Activated CD4-positive, alpha-beta T cell treated with anti-CD3 and anti-CD28 coated beads, Interleukin-2, amount 10 ng/mL, durations not matched to agents 7 days and 5 days (primary cell): ENCODE data around the gene SKA2. TPM values are rescaled to one million over a fixed set of nuclear protein-coding genes. Genes with fewer than 3 reads are reported as not detected.

Experiments
- CTCF ChIA-PET: fragments of 350-600 bp; sonication (Branson Sonifier 250); formaldehyde crosslinking; loops from one replicate; lab custom pipeline; 2021; ENCODE audit warnings: antibody characterized with exemption; lab: Charles Lee
- POLR2A ChIA-PET: fragments of 350-600 bp; sonication (Branson Sonifier 250); formaldehyde crosslinking; loops from one replicate; lab custom pipeline; 2021; ENCODE audit warnings: antibody characterized with exemption; lab: Charles Lee
- DNase-seq: peaks from one replicate; pipeline ENCODE4 v3.0.0-alpha.2; 2020
- H3K27ac Mint-ChIP-seq: one replicate; pipeline ENCODE4 v1.8.0; 2021; ENCODE audit warnings: mild to moderate bottlenecking, moderate library complexity, mixed read lengths
- H3K27me3 Mint-ChIP-seq: one replicate; pipeline ENCODE4 v1.8.0; 2021; ENCODE audit warnings: mixed read lengths
- H3K36me3 Mint-ChIP-seq: one replicate; pipeline ENCODE4 v1.8.0; 2021; ENCODE audit warnings: low read depth, mixed read lengths
- H3K4me1 Mint-ChIP-seq: one replicate; pipeline ENCODE4 v1.8.0; 2021; ENCODE audit warnings: mixed read lengths
- H3K4me3 Mint-ChIP-seq: one replicate; pipeline ENCODE4 v1.8.0; 2021; ENCODE audit warnings: mild to moderate bottlenecking, moderate library complexity, mixed read lengths
- H3K9me3 Mint-ChIP-seq: one replicate; pipeline ENCODE4 v1.8.0; 2021; ENCODE audit warnings: mixed read lengths
- total RNA-seq, 2 experiments: library from RNA; stranded (reverse); gene quantifications; one replicate each; pipeline ENCODE4 v1.2.3, GENCODE V29; 2021

Gene SKA2
- total RNA-seq, 2 experiments from 2014 or later = 111 to 146 TPM

GRCh38 chr17:59174671-59175070 is 19.7 kb upstream of the SKA2 start:
- Mint-ChIP-seq H3K4me1 (no peaks in the 10 kb centered on the region), H3K36me3 (peaks cover 44% of the 10 kb centered on the region), H3K27me3 (no peaks in the 10 kb centered on the region)

GRCh38 chr17:59172436-59173004 is 17.5 kb upstream of the SKA2 start:
- Mint-ChIP-seq H3K27me3 (no peaks in the 10 kb centered on the region), H3K9me3 (no peaks in the 10 kb centered on the region), H3K36me3 (peaks cover 41% of the 10 kb centered on the region), H3K4me3 (no peak overlapping the region), H3K4me1 (no peaks in the 10 kb centered on the region), H3K27ac (no peak overlapping the region)
- DNase-seq = no peak
- POLR2A ChIA-PET = interaction anchor here (0.5 kb wide), 1 partner anchor 155 kb away, joined by 3 read pairs; no protein-coding TSS in a partner anchor
- CTCF ChIA-PET = no interaction called here

More at GRCh38 chr17:59174671-59175070, 19.7 kb upstream of the SKA2 start:
- Mint-ChIP-seq H3K9me3 (no peaks in the 10 kb centered on the region), H3K4me3 (no peak overlapping the region), H3K27ac (no peak overlapping the region)
- DNase-seq = no peak
- CTCF ChIA-PET = no interaction called here
- POLR2A ChIA-PET = interaction anchor here (0.6 kb wide), 1 partner anchor 675 kb away, joined by 5 read pairs; no protein-coding TSS in a partner anchor

- H3K9me3 Mint-ChIP-seq = no peaks in the 10 kb centered on the region
- CTCF ChIA-PET = no interaction called here
- no peak for DNase-seq
These were observed 12.6 kb upstream of the SKA2 start for GRCh38 chr17:59167571-59168001.

GRCh38 chr17:59165933-59166342 is 11.0 kb upstream of the SKA2 start:
- CTCF ChIA-PET = no interaction called here
- H3K36me3 Mint-ChIP-seq = peaks cover 29% of the 10 kb centered on the region
- H3K27me3 Mint-ChIP-seq = no peaks in the 10 kb centered on the region
- H3K4me3 Mint-ChIP-seq = no peak overlapping the region
- peak; percentile 56 for DNase-seq
- H3K27ac Mint-ChIP-seq = peak overlapping the region; percentile 64
- H3K9me3 Mint-ChIP-seq = no peaks in the 10 kb centered on the region
- POLR2A ChIA-PET = interaction anchor here (1.0 kb wide), 1 partner anchor 59 kb away, joined by 4 read pairs; the partner anchor contains the start of gene TRIM37
- peaks cover 12% of the 10 kb centered on the region for H3K4me1 Mint-ChIP-seq

More at GRCh38 chr17:59167571-59168001, 12.6 kb upstream of the SKA2 start:
- Mint-ChIP-seq H3K27me3 (no peaks in the 10 kb centered on the region), H3K27ac (no peak overlapping the region), H3K4me1 (peaks cover 11% of the 10 kb centered on the region), H3K36me3 (peaks cover 22% of the 10 kb centered on the region), H3K4me3 (no peak overlapping the region)
- POLR2A ChIA-PET = no interaction called here

GRCh38 chr17:59161477-59161876 is 6.5 kb upstream of the SKA2 start:
- Mint-ChIP-seq H3K27ac (no peak overlapping the region), H3K27me3 (no peaks in the 10 kb centered on the region), H3K9me3 (no peaks in the 10 kb centered on the region), H3K4me3 (no peak overlapping the region), H3K4me1 (peaks cover 52% of the 10 kb centered on the region), H3K36me3 (peaks cover 45% of the 10 kb centered on the region)
- ChIA-PET POLR2A (interaction anchor here (0.6 kb wide), 1 partner anchor 15 kb away, joined by 3 read pairs; no protein-coding TSS in a partner anchor), CTCF (interaction anchor here (1.1 kb wide), 2 partner anchors 12 to 50 kb away, joined by 3 to 4 read pairs; no protein-coding TSS in a partner anchor)
- DNase-seq = no peak

- no peaks in the 10 kb centered on the region for H3K27me3 Mint-ChIP-seq
- ChIA-PET POLR2A (no interaction called here), CTCF (interaction anchor here (0.6 kb wide), 1 partner anchor 1165 kb away, joined by 8 read pairs; no protein-coding TSS in a partner anchor)
- H3K36me3 Mint-ChIP-seq = peaks cover 42% of the 10 kb centered on the region
- peak overlapping the region; percentile 89 for H3K27ac Mint-ChIP-seq
- DNase-seq = peak; percentile 40
- H3K4me3 Mint-ChIP-seq = peak overlapping the region; percentile 54
- H3K9me3 Mint-ChIP-seq = no peaks in the 10 kb centered on the region
- peaks cover 50% of the 10 kb centered on the region for H3K4me1 Mint-ChIP-seq
These were observed 5.4 kb upstream of the SKA2 start for GRCh38 chr17:59160157-59161025.

GRCh38 chr17:59155439-59156177 is 622 bp upstream of the SKA2 start, which contains the start of gene PRR11:
TSS of gene PRR11 (plus strand) at chr17:59155746. CDS start at chr17:59169753, 14,007 bp downstream.
- no peak within 1 kb of the TSS for H3K27ac Mint-ChIP-seq
- H3K27me3 Mint-ChIP-seq = no peaks in the 10 kb centered on the region
- H3K9me3 Mint-ChIP-seq = no peaks in the 10 kb centered on the region
- H3K4me1 Mint-ChIP-seq = peaks cover 67% of the 10 kb centered on the region
- peak; percentile 97 for DNase-seq
- CTCF ChIA-PET = interaction anchor here (0.6 to 1.1 kb wide), 3 partner anchors 9 to 67 kb away, joined by 3 to 4 read pairs (median 4); no protein-coding TSS in a partner anchor
- H3K36me3 Mint-ChIP-seq = peaks cover 39% of the 10 kb centered on the region
- POLR2A ChIA-PET = interaction anchor here (1.2 to 1.4 kb wide), 2 partner anchors 49 to 525 kb away, joined by 4 to 7 read pairs; partner anchors contain the start of gene TRIM37
- H3K4me3 Mint-ChIP-seq = no peak within 1 kb of the TSS

GRCh38 chr17:59154292-59154720 is 680 bp downstream of the SKA2 start:
- Mint-ChIP-seq H3K27me3 (no peaks in the 10 kb centered on the region), H3K4me1 (peaks cover 67% of the 10 kb centered on the region), H3K9me3 (no peaks in the 10 kb centered on the region), H3K27ac (no peak overlapping the region), H3K36me3 (peaks cover 37% of the 10 kb centered on the region), H3K4me3 (no peak overlapping the region)
- CTCF ChIA-PET = interaction anchor here (0.6 to 1.1 kb wide), 2 partner anchors 68 to 792 kb away, joined by 4 read pairs; no protein-coding TSS in a partner anchor
- DNase-seq = peak; percentile 55
- POLR2A ChIA-PET = interaction anchor here (0.7 kb wide), 1 partner anchor 666 kb away, joined by 4 read pairs; the partner anchor contains the start of gene HSF5

GRCh38 chr17:59152925-59153324 is 2.1 kb downstream of the SKA2 start:
- H3K4me3 Mint-ChIP-seq = no peak overlapping the region
- ChIA-PET CTCF (no interaction called here), POLR2A (no interaction called here)
- no peak for DNase-seq
- peaks cover 30% of the 10 kb centered on the region for H3K36me3 Mint-ChIP-seq
- no peak overlapping the region for H3K27ac Mint-ChIP-seq
- peaks cover 57% of the 10 kb centered on the region for H3K4me1 Mint-ChIP-seq
- H3K27me3 Mint-ChIP-seq = no peaks in the 10 kb centered on the region
- H3K9me3 Mint-ChIP-seq = no peaks in the 10 kb centered on the region

- Mint-ChIP-seq H3K27me3 (no peaks in the 10 kb centered on the region), H3K9me3 (no peaks in the 10 kb centered on the region), H3K27ac (no peak overlapping the region), H3K4me1 (peaks cover 51% of the 10 kb centered on the region), H3K36me3 (peaks cover 26% of the 10 kb centered on the region), H3K4me3 (peak overlapping the region; percentile 28)
- no peak for DNase-seq
- POLR2A ChIA-PET = no interaction called here
- CTCF ChIA-PET = no interaction called here
These were observed 3.4 kb downstream of the SKA2 start for GRCh38 chr17:59151591-59151990.

GRCh38 chr17:59151006-59151405 is 4.0 kb downstream of the SKA2 start:
- Mint-ChIP-seq H3K27ac (no peak overlapping the region), H3K27me3 (no peaks in the 10 kb centered on the region), H3K9me3 (no peaks in the 10 kb centered on the region), H3K4me1 (peaks cover 46% of the 10 kb centered on the region), H3K36me3 (peaks cover 26% of the 10 kb centered on the region), H3K4me3 (no peak overlapping the region)
- ChIA-PET POLR2A (no interaction called here), CTCF (no interaction called here)
- no peak for DNase-seq
